Measurements from ENCODE around the gene PSMC6.

DNA sequence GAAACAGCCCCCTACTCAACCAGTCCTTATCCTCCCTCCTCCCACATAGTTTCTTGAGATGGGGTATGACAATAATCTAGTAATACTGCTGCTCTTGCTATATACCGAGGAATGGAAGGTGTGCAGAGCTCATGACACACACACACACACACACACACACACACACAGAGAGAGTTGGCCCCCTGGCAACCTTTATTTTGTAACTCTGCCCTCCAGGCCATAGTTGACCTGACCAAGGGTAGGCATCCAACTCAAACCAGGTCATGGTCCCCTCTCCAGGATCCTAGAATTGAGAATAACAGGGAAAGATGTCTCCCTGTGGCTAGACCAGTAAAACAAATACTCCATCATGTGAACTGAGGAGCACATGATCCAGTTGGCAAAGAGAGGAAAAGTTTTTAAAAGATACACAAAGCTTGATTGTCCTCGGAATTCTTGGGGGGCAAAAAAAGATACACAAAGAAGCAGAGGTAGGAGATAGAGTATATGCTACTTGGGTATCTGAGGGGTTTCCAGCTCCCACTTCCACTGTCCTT, 22.9 kb upstream of the PSMC6 start:
- TF ChIP-seq GATA3 (IDR thresholded peaks at IDR 0.05; ENCODE audit: low read depth, low read length) (no peak), GATA2 (IDR thresholded peaks at IDR 0.05; ENCODE audit: low read depth, low read length) (no peak)

Measured in SH-SY5Y (cell line).